B cell (primary cell): ENCODE measurements around the gene MAPRE2. TPM values are rescaled to one million over a fixed set of nuclear protein-coding genes. Genes with fewer than 3 reads are reported as not detected.

Experiments
- ATAC-seq: fragments of 200-7000 bp; cut with Tn5 transposase; one replicate; pipeline ENCODE4 v1.10.0; 2021; ENCODE audit warnings: low read depth, mild to moderate bottlenecking, moderate number of reproducible peaks, moderate library complexity
- CTCF ChIA-PET: fragments of 350-600 bp; sonication (Branson Sonifier 250); formaldehyde crosslinking; loops from one replicate; lab custom pipeline; 2021; ENCODE audit warnings: antibody characterized with exemption, inconsistent platforms; lab: Charles Lee
- POLR2A ChIA-PET: fragments of 350-600 bp; sonication (Branson Sonifier 250); formaldehyde crosslinking; loops from one replicate; lab custom pipeline; 2021; ENCODE audit warnings: antibody characterized with exemption; lab: Charles Lee
- DNase-seq: peaks from one replicate; pipeline ENCODE4 v3.0.0; 2013
- H2AFZ ChIP-seq: 2 replicates; pipeline ENCODE4 v1.6.1; 2012; ENCODE audit warnings: mild to moderate bottlenecking, low read depth, low read length; ENCODE audit not compliant: insufficient read depth, poor library complexity, severe bottlenecking
- H3K27ac ChIP-seq, 2 donors: 1 replicate in 1 of 2; 2 replicates in 1 of 2; pipeline ENCODE4 v1.5.1; 2012 to 2013; ENCODE audit warnings: low read length in 2 of 2, mild to moderate bottlenecking in 2 of 2, moderate library complexity in 1 of 2
- H3K27me3 ChIP-seq, 4 experiments: fragments of 200-600 bp in 1 of 4; sonication (generic) in 1 of 4; replicated peaks in 1 of 4; 1 replicate in 2 of 4; 2 replicates in 2 of 4; pipeline versions ENCODE4 v1.6.1 to v1.7.0; 2013 to 2016; ENCODE audit warnings: low read length in 3 of 4, mild to moderate bottlenecking in 2 of 4, mixed read lengths in 1 of 4, moderate library complexity in 1 of 4; ENCODE audit not compliant: insufficient read depth in 4 of 4, control insufficient read depth in 3 of 4; ENCODE audit errors: control extremely low read depth in 1 of 4
- H3K36me3 ChIP-seq, 2 experiments: replicated peaks in 1 of 2; 1 replicate in 1 of 2; 2 replicates in 1 of 2; pipeline versions ENCODE4 v1.6.1 to v1.7.1; 2013; ENCODE audit warnings: low read length in 1 of 2; ENCODE audit not compliant: insufficient read depth in 2 of 2, control insufficient read depth in 1 of 2; ENCODE audit errors: control extremely low read depth in 1 of 2, extremely low read depth in 1 of 2
- H3K4me1 ChIP-seq, 2 donors: fragments of 200-600 bp in 1 of 2; sonication (generic) in 1 of 2; 1 replicate in 1 of 2; 2 replicates in 1 of 2; pipeline versions ENCODE4 v1.5.1 to v1.6.1; 2013 to 2017; ENCODE audit warnings: low read length in 2 of 2; ENCODE audit not compliant: control insufficient read depth in 2 of 2, insufficient read depth in 2 of 2
- H3K4me2 ChIP-seq: replicated peaks from 2 replicates; pipeline ENCODE3; 2012; ENCODE audit warnings: mild to moderate bottlenecking, low read depth, low read length; ENCODE audit not compliant: poor library complexity, severe bottlenecking
- H3K4me3 ChIP-seq, 5 experiments: fragments of 200-600 bp in 1 of 5; sonication (generic) in 1 of 5; 1 replicate in 3 of 5; 2 replicates in 2 of 5; pipeline versions ENCODE4 v1.5.1 to v1.7.0; 2011 to 2016; ENCODE audit warnings: low read length in 4 of 5, mild to moderate bottlenecking in 4 of 5, low read depth in 2 of 5, control low read depth in 1 of 5, moderate library complexity in 1 of 5; ENCODE audit not compliant: insufficient read depth in 1 of 5; ENCODE audit errors: control extremely low read depth in 1 of 5, extremely low read depth in 1 of 5
- H3K79me2 ChIP-seq: fragments of 200-600 bp; sonication (generic); one replicate; pipeline ENCODE4 v1.6.0; 2016; ENCODE audit warnings: low read length; ENCODE audit not compliant: control insufficient read depth, insufficient read depth
- H3K9ac ChIP-seq: fragments of 200-600 bp; sonication (generic); 2 replicates; pipeline ENCODE4 v1.6.1; 2017; ENCODE audit warnings: mild to moderate bottlenecking, low read length, moderate library complexity
- H3K9me3 ChIP-seq, 3 donors: one replicate each; pipeline versions ENCODE4 v1.6.1 to v1.7.1; 2013; ENCODE audit warnings: low read length in 2 of 3; ENCODE audit not compliant: control insufficient read depth in 2 of 3, insufficient read depth in 1 of 3; ENCODE audit errors: control extremely low read depth in 1 of 3
- H4K20me1 ChIP-seq: 2 replicates; pipeline ENCODE4 v1.6.0; 2012; ENCODE audit warnings: mild to moderate bottlenecking, low read length; ENCODE audit not compliant: insufficient read depth, control insufficient read depth, poor library complexity, severe bottlenecking
- H3K27ac Mint-ChIP-seq: one replicate; pipeline ENCODE4 v1.8.0; 2021; ENCODE audit warnings: mixed read lengths
- H3K27me3 Mint-ChIP-seq: one replicate; pipeline ENCODE4 v1.8.0; 2021; ENCODE audit warnings: mixed read lengths
- H3K4me1 Mint-ChIP-seq: one replicate; pipeline ENCODE4 v1.8.0; 2021; ENCODE audit warnings: mixed read lengths
- H3K4me3 Mint-ChIP-seq: one replicate; pipeline ENCODE4 v1.8.0; 2021; ENCODE audit warnings: mixed read lengths
- H3K9me3 Mint-ChIP-seq: one replicate; pipeline ENCODE4 v1.8.0; 2022; ENCODE audit warnings: mixed read lengths; ENCODE audit not compliant: insufficient read depth
- CTCF ChIP-seq: fragments of 200-600 bp; IDR thresholded peaks from one replicate; pipeline ENCODE4 v1.8.0; 2022; ENCODE audit warnings: antibody characterized with exemption, mild to moderate bottlenecking
- EZH2 ChIP-seq: IDR thresholded peaks from 2 replicates; pipeline ENCODE4 v1.6.1; 2012; ENCODE audit warnings: borderline replicate concordance, low read depth, mild to moderate bottlenecking, moderate library complexity, low read length; ENCODE audit not compliant: insufficient read depth, poor library complexity, severe bottlenecking
- WGBS: methylation state at CpG from one replicate; pipeline ENCODE4 v1.1.5; 2013; ENCODE audit warnings: missing lambda C conversion rate; ENCODE audit not compliant: insufficient coverage; 5-methylcytosine and 5-hydroxymethylcytosine counted together
- intact Hi-C: fragments of 100-400 bp; cut with micrococcal nuclease; formaldehyde crosslinking; loops from one replicate; pipeline ENCODE4 v1.10.0; 2022
- polyA plus RNA-seq: library from polyadenylated mRNA; depleted of rRNA; stranded (reverse); fragments of >200 nt; gene quantifications from 2 replicates; pipeline ENCODE4 v1.2.3, GENCODE V29; 2012
- total RNA-seq, 2 donors: library from RNA; stranded (reverse); fragments of 120-200 nt in 1 of 2; gene quantifications; 1 replicate in 1 of 2; 2 replicates in 1 of 2; pipeline versions ENCODE4 v1.2.3 to v1.2.4, GENCODE V29; 2013 to 2022

The MAPRE2 gene
- total and polyA plus RNA-seq, 2 donors (not counting 1 experiment from before 2014, with no cell fraction given): 36.7 to 63.3 TPM

GRCh38 chr18:35002120-35002519 is 39.1 kb upstream of the MAPRE2 start:
- POLR2A ChIA-PET: no interaction called here

More at GRCh38 chr18:35002120-35002519, 39.1 kb upstream of the MAPRE2 start:
- no CpG with 5 or more reads among the region's 2 CpGs for WGBS
- Histone ChIP-seq H3K9me3 (no peaks in the 10 kb centered on the region), H3K4me2 (no peak overlapping the region), H3K79me2 (no peaks in the 10 kb centered on the region), H3K27me3 (no peaks in the 10 kb centered on the region), H2AFZ (no peak overlapping the region), H3K27ac (no peak overlapping the region), H4K20me1 (no peaks in the 10 kb centered on the region), H3K4me1 (no peaks in the 10 kb centered on the region), H3K9ac (no peak overlapping the region), H3K4me3 (no peak overlapping the region), H3K36me3 (no peaks in the 10 kb centered on the region)
- intact Hi-C loops: no loop called here
- CTCF ChIA-PET: no interaction called here
- Mint-ChIP-seq H3K27me3 (peaks cover 4% of the 10 kb centered on the region), H3K9me3 (no peaks in the 10 kb centered on the region), H3K4me1 (no peaks in the 10 kb centered on the region), H3K4me3 (no peak overlapping the region), H3K27ac (no peak overlapping the region)
- ATAC-seq (no peak), DNase-seq (no peak)
- TF ChIP-seq EZH2 (no peak), CTCF (no peak)
